Measurements from ENCODE around the gene FUOM. TPM values are rescaled to one million over a fixed set of nuclear protein-coding genes. Genes with fewer than 3 reads are reported as not detected.

Gene FUOM
- total RNA-seq, 2 donors from 2014 or later: 9.8 to 32.6 TPM

DNA sequence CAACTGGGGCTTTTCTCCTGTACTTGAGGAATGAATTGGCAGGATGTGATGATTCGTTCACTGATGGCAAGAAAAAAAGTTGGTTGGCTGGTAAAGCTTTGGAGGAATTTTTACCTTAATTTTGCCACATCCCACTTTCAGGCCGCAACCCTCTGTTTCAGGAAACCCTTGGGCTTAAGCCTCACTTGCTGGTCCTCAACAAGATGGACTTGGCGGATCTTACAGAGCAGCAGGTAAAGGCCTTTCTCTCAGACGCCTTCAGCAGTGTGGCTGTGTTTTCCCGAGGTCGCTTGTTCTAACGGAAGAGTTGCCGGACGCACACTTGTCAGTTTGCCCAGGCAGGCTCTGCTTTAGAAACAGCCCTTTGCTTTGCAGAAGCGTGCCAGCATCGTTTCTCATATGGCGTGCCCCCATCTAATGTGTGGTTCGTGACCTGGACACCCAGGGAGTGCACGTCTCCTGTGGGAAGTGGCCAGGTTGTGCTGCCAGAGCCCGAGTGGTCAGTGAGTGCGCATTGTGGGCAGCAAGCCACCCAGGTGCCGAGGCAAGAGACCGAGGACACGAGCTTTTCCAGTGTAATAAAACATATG lies 38.3 kb upstream of the FUOM start:
- Histone ChIP-seq H3K27me3 (no peaks in the 10 kb centered on the region), H3K27ac (no peak overlapping the region), H3K4me3 (no peak overlapping the region), H3K9me3 (no peaks in the 10 kb centered on the region), H3K36me3 (peaks cover 45% of the 10 kb centered on the region), H3K4me1 (peaks cover 0 to 20% of the 10 kb centered on the region in 2 donors)
- TF ChIP-seq, protein P1, sequence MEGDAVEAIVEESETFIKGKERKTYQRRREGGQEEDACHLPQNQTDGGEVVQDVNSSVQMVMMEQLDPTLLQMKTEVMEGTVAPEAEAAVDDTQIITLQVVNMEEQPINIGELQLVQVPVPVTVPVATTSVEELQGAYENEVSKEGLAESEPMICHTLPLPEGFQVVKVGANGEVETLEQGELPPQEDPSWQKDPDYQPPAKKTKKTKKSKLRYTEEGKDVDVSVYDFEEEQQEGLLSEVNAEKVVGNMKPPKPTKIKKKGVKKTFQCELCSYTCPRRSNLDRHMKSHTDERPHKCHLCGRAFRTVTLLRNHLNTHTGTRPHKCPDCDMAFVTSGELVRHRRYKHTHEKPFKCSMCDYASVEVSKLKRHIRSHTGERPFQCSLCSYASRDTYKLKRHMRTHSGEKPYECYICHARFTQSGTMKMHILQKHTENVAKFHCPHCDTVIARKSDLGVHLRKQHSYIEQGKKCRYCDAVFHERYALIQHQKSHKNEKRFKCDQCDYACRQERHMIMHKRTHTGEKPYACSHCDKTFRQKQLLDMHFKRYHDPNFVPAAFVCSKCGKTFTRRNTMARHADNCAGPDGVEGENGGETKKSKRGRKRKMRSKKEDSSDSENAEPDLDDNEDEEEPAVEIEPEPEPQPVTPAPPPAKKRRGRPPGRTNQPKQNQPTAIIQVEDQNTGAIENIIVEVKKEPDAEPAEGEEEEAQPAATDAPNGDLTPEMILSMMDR (IDR thresholded peaks at IDR 0.05): no peak
- DNase-seq (ENCODE audit: low spot score): no peak

DNA sequence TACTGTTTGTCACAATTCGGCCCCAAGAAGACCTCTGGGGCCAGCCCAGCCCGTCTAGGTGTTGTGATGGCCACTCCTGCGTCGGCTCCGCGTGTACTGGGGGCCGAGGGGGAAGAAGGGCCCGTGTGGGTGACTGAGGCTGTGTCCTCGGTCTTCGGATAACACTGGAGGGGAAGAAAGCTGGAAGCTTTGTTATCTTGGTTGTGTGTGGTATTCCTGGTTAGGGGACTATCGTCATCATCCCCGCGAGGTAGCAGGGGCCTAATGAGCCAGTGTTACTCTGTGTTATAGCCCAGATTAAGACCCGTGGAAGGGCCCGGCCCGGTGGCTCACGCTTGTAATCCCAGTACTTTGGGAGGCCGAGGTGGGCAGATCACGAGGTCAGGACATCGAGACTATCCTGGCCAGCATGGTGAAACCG lies 37.0 kb upstream of the FUOM start:
- DNase-seq (ENCODE audit: low spot score): no peak
- Histone ChIP-seq H3K27me3 (no peaks in the 10 kb centered on the region), H3K36me3 (peaks cover 36% of the 10 kb centered on the region), H3K4me3 (peak overlapping the region; percentile 85 to 100), H3K9me3 (no peaks in the 10 kb centered on the region), H3K27ac (peak overlapping the region; percentile 84 to 88), H3K4me1 (peaks cover 0 to 20% of the 10 kb centered on the region in 2 donors)
- TF ChIP-seq, protein P1 (IDR thresholded peaks at IDR 0.05): no peak

DNA sequence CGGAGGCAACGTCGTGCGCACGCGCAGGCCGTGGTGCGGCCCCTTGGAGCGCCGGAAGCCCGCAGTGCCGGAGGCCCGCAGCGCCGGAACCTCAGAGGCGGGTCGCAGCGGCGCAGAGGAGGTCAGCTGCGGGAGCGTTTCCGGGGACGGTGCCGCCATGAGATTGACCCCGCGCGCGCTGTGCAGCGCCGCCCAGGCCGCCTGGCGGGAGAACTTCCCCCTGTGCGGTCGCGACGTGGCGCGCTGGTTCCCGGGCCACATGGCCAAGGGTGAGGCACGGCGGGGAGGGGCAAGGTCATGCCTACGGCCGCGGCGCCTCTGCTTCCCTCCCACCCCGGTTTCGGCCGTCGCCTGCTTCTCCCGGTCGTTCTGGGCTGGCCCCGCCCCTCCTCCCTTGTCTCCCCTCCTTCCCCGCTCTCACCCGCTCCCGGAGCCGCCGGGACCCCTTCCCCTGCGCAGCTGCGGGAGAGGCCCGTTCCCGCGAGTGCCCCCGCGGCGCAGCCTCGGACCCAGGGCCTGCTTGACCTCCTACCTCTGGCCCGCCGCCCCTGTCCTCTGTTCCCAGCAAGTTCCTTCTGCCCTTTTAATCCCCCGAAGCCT lies 36.3 kb upstream of the FUOM start, which contains the start of gene MTG1:
Gene MTG1 (plus strand): TSS at position 94 of the 600 bp plus-strand sequence. CDS start 64 bp downstream, at position 158.
- TF ChIP-seq, protein P1 (IDR thresholded peaks at IDR 0.05): peak in 1 of 2 donors; percentile 58
- H3K27ac ChIP-seq: peak within 1 kb of the TSS; percentile 84 to 88
- peak; percentile 85 for DNase-seq (ENCODE audit: low spot score)
- peaks cover 29% of the 10 kb centered on the region for H3K36me3 ChIP-seq
- peak within 1 kb of the TSS; percentile 85 to 100 for H3K4me3 ChIP-seq
- H3K9me3 ChIP-seq: no peaks in the 10 kb centered on the region
- H3K4me1 ChIP-seq: peaks cover 0 to 20% of the 10 kb centered on the region in 2 donors
- no peaks in the 10 kb centered on the region for H3K27me3 ChIP-seq

DNA sequence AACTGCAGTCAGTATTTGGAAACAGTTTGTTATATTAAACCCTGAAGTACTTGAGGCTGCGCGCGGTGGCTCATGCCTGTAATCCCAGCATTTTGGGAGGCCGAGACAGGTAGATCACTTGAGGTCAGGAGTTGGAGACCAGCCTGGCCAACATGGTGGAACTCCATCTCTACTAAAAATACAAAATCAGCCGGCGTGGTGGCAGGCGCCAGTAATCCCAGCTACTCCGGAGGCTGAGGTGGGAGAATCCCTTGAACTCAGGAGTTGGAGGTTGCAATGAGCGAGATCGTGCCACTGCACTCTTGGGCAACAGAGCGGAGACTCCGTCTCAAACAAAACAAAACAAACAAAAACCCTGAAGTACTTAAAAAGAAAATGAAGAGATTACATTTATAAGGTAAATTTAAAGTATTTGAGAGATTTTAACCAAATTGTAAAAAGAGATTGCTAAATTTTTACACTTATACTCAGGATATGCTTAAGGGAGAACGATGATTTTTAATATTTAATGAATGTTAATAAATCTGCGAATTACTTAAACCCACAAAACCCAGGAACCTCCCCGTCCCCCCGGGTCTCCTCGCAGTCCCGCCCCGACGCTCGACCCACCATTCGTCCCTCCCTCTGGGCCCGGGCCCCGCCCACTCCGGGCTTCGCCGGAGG lies 35.7 kb upstream of the FUOM start:
- H3K36me3 ChIP-seq: peaks cover 23% of the 10 kb centered on the region
- no peak for DNase-seq (ENCODE audit: low spot score)
- TF ChIP-seq, protein P1 (IDR thresholded peaks at IDR 0.05): no peak
- H3K27ac ChIP-seq: peak overlapping the region; percentile 84 to 88
- H3K4me3 ChIP-seq: peak overlapping the region; percentile 85 to 100
- H3K4me1 ChIP-seq: peaks cover 0 to 20% of the 10 kb centered on the region in 2 donors
- H3K27me3 ChIP-seq: no peaks in the 10 kb centered on the region
- no peaks in the 10 kb centered on the region for H3K9me3 ChIP-seq

DNA sequence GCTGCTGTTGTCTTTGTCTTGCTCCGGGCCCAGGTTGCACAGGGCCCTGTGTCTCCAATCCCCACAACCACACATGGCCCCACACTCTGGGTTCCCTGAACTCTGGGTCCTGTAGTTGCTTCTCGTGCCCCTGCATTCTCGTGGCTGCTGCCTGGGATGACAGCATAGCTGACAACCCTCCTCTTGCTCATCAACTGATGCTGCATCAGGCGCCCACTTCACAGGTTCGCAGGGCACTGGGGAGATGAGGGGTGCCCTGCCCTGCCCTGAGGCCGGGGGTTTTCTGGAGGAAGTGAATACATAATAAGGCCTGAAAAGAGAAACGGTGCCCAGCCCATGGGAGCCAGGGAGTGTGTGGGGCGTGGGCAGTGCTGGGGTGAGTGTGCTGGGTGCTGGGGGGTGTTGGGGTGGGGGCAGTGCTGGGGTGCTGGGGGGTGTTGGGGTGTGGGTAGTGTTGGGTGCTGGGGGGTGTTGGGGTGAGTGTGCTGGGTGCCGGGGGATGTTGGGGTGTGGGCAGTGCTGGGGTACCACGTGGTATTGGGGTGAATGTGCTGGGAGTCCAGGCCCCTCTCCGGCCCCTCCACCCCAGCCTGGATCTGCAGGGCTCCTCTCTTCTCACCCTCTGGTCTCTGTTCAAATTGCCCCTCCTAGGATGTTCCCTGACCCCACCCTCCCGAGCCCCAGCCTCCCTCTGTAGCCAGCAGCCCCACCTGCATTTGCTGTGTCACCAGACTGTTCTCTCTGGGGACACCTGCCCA lies 34.1 kb upstream of the FUOM start:
- peaks cover 0 to 20% of the 10 kb centered on the region in 2 donors for H3K4me1 ChIP-seq
- no peak overlapping the region for H3K4me3 ChIP-seq
- H3K27ac ChIP-seq: no peak overlapping the region
- no peak for DNase-seq (ENCODE audit: low spot score)
- TF ChIP-seq, protein P1 (IDR thresholded peaks at IDR 0.05): no peak
- peaks cover 11% of the 10 kb centered on the region for H3K36me3 ChIP-seq
- H3K27me3 ChIP-seq: no peaks in the 10 kb centered on the region
- no peaks in the 10 kb centered on the region for H3K9me3 ChIP-seq

Measured in right atrium auricular region (tissue), 2 donors.